ENCODE data around the gene RIMBP2.

The RIMBP2 gene

GRCh38 chr12:130557886-130558765 is 158.0 kb downstream of the RIMBP2 start:
- no peak for DNase-seq (ENCODE audit: extremely low read depth, low read depth)
- H3K4me3 ChIP-seq (replicated peaks; ENCODE audit: low read depth, low read length) = no peak overlapping the region
- TF ChIP-seq CTCF (IDR thresholded peaks at IDR 0.05; ENCODE audit: low read depth, low read length, missing control alignments) = no peak

GRCh38 chr12:130557201-130557600 is 158.9 kb downstream of the RIMBP2 start:
- TF ChIP-seq CTCF (IDR thresholded peaks at IDR 0.05; ENCODE audit: low read depth, low read length, missing control alignments) = no peak

GRCh38 chr12:130556486-130557055 is 159.5 kb downstream of the RIMBP2 start:
- no peak overlapping the region for H3K4me3 ChIP-seq (replicated peaks; ENCODE audit: low read depth, low read length)
- DNase-seq (ENCODE audit: extremely low read depth, low read depth) = no peak
- no peak for TF ChIP-seq CTCF (IDR thresholded peaks at IDR 0.05; ENCODE audit: low read depth, low read length, missing control alignments)

More at GRCh38 chr12:130557201-130557600, 158.9 kb downstream of the RIMBP2 start:
- no peak overlapping the region for H3K4me3 ChIP-seq (replicated peaks; ENCODE audit: low read depth, low read length)
- no peak for DNase-seq (ENCODE audit: extremely low read depth, low read depth)

GRCh38 chr12:130555628-130556485 is 160.2 kb downstream of the RIMBP2 start:
- no peak for TF ChIP-seq CTCF (IDR thresholded peaks at IDR 0.05; ENCODE audit: low read depth, low read length, missing control alignments)
- no peak overlapping the region for H3K4me3 ChIP-seq (replicated peaks; ENCODE audit: low read depth, low read length)
- DNase-seq (ENCODE audit: extremely low read depth, low read depth) = no peak

- no peak for DNase-seq (ENCODE audit: extremely low read depth, low read depth)
- no peak for TF ChIP-seq CTCF (IDR thresholded peaks at IDR 0.05; ENCODE audit: low read depth, low read length, missing control alignments)
- no peak overlapping the region for H3K4me3 ChIP-seq (replicated peaks; ENCODE audit: low read depth, low read length)
These were observed 160.9 kb downstream of the RIMBP2 start for GRCh38 chr12:130555221-130555620.

- DNase-seq (ENCODE audit: extremely low read depth, low read depth) = no peak
- TF ChIP-seq CTCF (IDR thresholded peaks at IDR 0.05; ENCODE audit: low read depth, low read length, missing control alignments) = no peak
- H3K4me3 ChIP-seq (replicated peaks; ENCODE audit: low read depth, low read length) = no peak overlapping the region
These were observed 163.6 kb downstream of the RIMBP2 start for GRCh38 chr12:130552483-130552996.

Measured in HFF-Myc (cell line).